ENCODE data around the gene TUBB3.
"Not testable (repeated sequence)": the region's sequence is repeated elsewhere in the genome, so short reads cannot be mapped to it uniquely, and the experiment has no call there.

TUBB3 gene

DNA sequence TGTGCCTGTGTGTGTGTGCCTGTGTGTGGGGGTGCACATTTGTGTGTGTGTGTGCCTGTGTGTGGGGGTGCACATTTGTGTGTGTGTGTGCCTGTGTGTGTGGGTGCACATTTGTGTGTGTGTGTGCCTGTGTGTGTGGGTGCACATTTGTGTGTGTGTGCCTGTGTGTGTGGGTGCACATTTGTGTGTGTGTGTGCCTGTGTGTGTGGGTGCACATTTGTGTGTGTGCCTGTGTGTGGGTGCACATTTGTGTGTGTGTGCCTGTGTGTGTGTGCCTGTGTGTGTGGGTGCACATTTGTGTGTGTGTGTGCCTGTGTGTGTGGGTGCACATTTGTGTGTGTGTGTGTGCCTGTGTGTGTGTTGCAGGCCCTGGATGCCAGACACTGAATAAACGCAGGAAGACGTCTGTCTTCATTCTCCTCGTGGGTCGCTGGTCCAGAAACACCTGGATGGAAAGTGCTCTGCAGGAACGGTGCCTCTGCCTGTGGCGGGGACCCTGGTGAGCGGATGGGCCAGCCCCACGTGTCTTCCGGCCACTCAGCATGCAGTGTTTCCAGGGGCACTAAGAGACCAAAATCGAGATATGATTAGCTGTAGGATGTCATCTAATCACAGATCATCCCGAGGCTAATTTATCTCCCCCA lies 8.4 kb upstream of the TUBB3 start:
- H3K4me3 ChIP-seq (ENCODE audit: low read length); DNase-seq (ENCODE audit: low read depth, low spot score): not testable (repeated sequence)

DNA sequence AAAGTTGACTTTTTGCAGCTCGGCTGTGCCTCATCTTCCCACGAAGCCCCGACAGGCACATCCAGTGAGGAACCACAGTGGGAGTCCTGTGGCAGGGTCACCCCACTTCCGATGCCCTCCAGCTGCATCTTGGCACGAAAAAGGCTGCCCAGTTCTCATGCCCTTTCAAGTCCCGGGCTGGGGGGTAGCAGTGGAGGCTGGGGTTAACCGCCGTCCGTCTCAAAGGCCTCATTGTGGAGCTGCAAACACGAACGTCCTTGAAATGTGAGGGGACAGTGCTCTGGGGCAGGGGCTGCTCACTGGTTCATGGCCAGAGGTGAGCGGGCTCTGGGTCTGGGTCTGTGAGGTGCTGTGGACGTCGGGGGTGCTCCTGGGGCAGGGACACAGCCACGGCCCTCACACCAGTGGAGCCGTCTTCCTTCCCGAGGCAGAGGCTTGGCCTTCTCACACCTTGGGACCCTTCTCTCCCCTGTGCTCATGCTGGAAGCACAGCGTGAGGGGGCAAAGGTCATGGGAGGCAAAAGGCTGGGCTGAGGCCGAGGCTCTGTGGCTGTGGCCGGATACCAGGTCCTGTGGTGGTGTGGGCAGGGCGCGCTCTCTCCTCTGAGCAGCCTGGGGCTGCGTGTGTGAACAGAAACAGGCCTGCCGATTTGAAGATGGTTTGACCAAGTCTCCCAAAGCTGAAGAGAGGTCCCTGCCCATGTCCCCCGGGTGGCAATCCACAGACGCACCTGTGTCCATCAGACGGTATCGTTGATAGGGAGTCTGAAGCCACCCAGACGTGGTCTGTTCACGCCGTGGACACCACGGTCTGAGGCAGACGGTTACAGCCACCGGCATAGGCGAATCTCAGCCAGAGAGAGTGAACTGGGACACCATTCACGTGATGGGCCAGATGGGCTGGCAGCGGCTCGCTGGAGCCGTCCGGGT lies 7.6 kb upstream of the TUBB3 start:
- no peak overlapping the region for H3K4me3 ChIP-seq (ENCODE audit: low read length)
- no peak for DNase-seq (ENCODE audit: low read depth, low spot score)

DNA sequence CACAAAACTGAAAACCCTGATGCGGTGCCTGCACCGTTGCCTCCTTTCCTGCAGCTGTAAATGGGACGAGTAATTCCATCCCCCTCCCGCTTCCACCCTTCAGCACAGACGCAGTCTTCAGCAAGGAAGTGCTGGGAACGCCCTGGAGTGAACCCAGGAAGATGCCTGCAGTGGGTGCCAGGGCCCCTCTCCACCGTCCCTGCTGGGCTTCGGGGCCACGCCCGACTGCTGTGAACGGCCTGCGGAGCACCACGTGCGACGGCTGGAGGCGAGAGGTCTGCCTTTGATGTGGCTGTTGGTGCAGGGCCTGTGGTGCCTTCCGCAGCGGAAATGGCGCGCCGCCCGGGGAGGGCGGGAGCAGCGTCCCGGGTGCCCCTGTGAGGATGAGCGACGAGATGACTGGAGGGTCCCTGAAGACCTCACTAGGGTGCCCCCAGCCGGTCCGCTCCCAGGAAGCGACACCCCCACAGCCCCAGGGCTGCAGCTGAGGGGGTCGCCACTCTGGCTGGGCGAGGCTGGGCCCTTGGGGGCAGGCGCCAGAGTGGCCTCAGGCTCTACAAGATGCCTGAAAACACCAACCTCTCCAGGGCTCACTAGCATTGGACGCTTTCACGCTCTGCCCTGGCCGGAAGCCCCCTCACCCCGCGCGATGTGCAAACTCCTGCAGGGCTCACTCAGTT lies 5.2 kb upstream of the TUBB3 start:
- peak overlapping the region; percentile 52 for H3K4me3 ChIP-seq (ENCODE audit: low read length)
- DNase-seq (ENCODE audit: low read depth, low spot score), result peak; percentile 93

DNA sequence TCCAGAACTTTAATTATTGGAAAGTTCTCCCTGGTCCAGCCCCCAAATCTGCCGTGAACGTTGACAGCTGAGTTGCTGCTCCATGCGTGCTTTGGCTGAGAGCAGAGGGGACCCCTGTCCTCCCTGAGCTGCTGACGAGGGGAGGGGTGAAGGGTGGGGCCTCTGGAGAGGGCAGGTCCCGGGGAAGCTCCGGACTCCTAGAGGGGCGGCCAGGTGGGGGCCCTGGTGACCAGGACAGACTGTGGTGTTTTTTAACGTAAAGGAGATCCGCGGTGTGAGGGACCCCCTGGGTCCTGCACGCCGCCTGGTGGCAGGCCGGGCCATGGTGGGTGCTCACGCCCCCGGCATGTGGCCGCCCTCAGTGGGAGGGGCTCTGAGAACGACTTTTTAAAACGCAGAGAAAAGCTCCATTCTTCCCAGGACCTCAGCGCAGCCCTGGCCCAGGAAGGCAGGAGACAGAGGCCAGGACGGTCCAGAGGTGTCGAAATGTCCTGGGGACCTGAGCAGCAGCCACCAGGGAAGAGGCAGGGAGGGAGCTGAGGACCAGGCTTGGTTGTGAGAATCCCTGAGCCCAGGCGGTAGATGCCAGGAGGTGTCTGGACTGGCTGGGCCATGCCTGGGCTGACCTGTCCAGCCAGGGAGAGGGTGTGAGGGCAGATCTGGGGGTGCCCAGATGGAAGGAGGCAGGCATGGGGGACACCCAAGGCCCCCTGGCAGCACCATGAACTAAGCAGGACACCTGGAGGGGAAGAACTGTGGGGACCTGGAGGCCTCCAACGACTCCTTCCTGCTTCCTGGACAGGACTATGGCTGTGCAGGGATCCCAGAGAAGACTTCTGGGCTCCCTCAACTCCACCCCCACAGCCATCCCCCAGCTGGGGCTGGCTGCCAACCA lies 4.4 kb upstream of the TUBB3 start, which contains the start of gene MC1R:
TSS of gene MC1R (plus strand) at position 410 of the 895 bp plus-strand sequence. CDS start at position 807, 397 bp downstream.
- H3K4me3 ChIP-seq (ENCODE audit: low read length), result peak within 1 kb of the TSS; percentile 52
- peak; percentile 60 for DNase-seq (ENCODE audit: low read depth, low spot score)

DNA sequence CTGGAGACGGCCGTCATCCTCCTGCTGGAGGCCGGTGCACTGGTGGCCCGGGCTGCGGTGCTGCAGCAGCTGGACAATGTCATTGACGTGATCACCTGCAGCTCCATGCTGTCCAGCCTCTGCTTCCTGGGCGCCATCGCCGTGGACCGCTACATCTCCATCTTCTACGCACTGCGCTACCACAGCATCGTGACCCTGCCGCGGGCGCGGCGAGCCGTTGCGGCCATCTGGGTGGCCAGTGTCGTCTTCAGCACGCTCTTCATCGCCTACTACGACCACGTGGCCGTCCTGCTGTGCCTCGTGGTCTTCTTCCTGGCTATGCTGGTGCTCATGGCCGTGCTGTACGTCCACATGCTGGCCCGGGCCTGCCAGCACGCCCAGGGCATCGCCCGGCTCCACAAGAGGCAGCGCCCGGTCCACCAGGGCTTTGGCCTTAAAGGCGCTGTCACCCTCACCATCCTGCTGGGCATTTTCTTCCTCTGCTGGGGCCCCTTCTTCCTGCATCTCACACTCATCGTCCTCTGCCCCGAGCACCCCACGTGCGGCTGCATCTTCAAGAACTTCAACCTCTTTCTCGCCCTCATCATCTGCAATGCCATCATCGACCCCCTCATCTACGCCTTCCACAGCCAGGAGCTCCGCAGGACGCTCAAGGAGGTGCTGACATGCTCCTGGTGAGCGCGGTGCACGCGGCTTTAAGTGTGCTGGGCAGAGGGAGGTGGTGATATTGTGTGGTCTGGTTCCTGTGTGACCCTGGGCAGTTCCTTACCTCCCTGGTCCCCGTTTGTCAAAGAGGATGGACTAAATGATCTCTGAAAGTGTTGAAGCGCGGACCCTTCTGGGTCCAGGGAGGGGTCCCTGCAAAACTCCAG lies 3.4 kb upstream of the TUBB3 start:
- DNase-seq (ENCODE audit: low read depth, low spot score), result no peak
- no peak overlapping the region for H3K4me3 ChIP-seq (ENCODE audit: low read length)

DNA sequence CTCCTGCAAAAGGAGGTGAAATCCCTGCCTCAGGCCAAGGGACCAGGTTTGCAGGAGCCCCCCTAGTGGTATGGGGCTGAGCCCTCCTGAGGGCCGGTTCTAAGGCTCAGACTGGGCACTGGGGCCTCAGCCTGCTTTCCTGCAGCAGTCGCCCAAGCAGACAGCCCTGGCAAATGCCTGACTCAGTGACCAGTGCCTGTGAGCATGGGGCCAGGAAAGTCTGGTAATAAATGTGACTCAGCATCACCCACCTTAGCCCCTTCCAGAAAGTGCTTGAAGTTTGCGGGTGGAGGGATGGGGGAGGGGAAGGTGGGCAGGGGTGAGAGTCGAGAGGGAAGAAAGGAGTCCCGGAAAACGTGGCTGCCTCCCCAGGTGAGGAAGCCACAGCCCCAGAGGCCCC lies 2.4 kb upstream of the TUBB3 start:
- DNase-seq (ENCODE audit: low read depth, low spot score), result no peak
- no peak overlapping the region for H3K4me3 ChIP-seq (ENCODE audit: low read length)

DNA sequence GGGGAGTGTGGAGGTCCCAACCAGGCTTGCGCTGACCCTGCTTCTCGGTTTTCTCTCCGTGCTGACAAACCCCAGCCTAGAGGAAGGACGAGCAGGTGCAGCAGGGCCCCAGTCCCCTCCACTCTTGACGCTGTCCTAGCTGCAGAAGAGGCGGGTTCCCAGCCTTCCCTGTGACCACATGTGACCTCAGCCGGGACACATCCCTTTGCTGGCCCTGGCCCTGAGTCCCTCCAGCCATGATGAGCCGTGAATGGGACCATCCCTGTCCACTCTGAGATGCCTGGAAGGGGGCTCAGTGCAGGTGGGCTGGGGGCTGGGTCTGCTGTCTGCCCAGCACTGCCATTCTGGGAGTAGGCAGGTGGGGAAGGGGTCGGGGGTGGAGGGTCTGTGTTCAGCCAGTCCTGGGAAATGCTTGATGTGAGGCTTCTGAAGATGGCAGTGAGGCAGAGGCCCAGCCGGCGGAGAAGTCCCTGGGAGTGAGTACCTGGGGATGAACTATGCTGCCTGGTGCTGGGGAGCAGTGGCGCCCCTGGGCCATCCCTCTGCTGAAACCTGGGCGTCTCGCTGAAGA lies 1.9 kb upstream of the TUBB3 start:
- H3K4me3 ChIP-seq (ENCODE audit: low read length), result no peak overlapping the region
- DNase-seq (ENCODE audit: low read depth, low spot score), result no peak

DNA sequence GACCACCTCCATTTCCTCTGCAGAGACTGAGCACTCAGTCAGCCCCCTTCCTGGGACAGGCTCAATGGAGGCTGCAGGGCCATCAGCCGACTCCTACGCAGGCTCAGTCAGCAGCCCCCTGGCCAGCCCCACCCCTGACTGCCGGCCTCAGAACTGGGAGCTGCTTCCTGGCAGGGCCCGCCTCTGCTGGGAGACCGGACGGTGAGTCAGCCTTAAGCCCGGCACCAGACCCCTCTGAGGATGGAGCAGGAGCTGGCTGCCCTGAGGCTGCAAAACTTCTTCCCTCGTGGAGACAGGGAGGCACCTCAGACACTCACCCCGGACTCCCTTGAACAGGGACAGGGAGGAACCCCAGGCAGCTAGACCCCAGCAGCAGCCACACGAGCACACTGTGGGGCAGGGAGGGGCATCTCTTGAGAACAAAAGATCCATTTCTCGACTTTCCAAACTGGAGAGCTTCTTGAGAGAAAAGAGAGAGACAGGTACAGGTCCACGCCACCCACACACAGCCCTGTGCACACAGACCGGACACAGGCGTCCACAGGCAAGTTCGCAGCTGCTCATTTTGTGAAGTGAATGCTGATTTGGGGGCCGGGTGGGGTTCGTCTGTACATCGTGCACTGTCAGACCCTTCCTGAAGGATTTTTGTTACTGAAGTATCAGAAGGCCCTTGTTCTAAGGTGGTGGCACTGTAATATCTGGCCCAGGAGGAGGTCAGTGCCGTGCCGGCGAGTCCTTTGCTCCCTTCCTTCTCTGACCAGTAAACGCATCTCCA lies 1.3 kb upstream of the TUBB3 start:
- H3K4me3 ChIP-seq (ENCODE audit: low read length), result peak overlapping the region; percentile 65
- DNase-seq (ENCODE audit: low read depth, low spot score), result no peak

DNA sequence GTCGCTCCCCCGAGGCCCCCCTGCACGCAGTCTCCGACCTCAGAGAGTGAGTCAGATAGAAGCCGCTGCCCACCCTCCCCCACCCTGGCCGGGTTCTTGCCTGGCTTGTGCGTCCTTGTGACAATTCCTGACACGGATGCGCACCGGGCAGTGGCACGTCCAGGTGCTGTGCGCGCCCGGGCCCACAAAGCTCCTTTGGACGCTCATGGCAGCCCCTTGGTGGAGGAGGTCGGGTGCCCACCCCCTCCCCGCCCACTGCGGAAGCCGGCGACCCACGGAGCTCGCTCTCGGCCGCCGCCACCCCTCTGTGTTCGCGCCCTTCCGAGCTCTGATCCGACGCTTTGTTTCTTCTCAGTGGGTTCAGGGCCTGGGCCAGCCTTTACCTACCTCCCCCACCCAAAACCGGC lies 662 bp upstream of the TUBB3 start:
- DNase-seq (ENCODE audit: low read depth, low spot score), result no peak

DNA sequence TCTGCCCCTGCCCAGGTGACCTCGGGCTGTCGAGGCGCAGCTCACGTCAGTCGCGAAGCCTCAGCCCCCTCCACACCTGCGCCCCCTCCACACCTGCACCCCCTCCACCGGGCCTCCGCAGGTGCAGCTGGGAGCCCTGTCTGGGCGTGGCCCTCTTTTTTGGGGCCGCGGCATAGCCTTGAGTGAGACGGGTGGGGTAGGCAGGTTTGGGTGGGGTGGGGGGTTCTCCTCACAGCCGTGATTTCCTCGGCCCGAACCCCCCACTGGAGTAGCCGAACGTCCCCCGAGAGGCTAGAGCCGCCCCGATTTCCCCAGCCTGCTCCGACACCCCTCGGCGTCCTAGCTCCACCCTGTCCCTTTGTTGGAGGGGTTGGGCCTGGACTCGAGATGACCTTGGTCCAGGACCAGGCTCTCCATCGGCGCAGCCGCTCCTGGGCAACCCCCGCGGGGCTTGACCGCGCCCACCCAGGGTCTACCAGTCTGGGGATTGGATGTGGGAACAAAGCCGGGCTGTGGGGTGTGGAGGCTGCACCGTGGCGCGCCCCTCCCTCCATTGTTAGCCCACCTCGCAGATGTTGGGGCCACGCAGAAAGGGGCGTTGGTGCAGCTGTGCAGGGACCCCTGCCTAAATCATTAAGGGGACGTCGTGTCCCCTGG lies 626 bp downstream of the TUBB3 start:
- peak overlapping the region; percentile 28 for H3K4me3 ChIP-seq (ENCODE audit: low read length)
- no peak for DNase-seq (ENCODE audit: low read depth, low spot score)

More for the DNA sequence above, 662 bp upstream of the TUBB3 start:
- peak overlapping the region; percentile 65 for H3K4me3 ChIP-seq (ENCODE audit: low read length)

DNA sequence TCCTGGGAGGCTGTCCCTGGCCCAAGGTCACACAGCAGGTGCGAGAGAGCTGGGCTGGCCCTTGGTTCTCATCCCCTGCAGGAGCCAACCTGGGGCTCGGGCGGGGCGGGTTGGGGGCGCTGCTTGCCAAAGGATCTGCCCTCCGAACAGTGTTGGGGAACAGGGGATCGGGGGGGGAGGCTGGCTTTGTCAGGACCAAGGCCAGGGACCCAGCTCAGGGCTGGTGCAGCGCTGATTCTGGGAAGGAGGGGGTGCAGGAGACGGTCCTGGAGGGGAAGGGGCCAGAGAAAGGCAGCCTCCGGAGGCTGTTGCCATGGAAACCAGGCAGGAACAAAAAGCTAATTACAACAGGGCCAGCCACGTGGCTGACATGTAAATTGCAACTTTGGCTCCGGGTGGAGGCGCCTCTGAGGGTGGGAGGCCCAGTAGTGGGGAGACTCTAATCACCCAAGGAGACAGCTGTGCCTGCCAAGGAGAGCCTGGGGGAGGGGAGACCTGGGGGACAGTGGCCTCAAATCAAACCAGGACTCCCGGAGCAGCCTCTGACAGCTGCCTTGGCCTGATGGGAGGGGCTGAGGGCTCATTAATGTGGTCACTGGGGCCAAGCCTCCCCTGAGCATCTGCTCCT lies 1.3 kb downstream of the TUBB3 start:
- no peak overlapping the region for H3K4me3 ChIP-seq (ENCODE audit: low read length)
- DNase-seq (ENCODE audit: low read depth, low spot score), result peak; percentile 57

DNA sequence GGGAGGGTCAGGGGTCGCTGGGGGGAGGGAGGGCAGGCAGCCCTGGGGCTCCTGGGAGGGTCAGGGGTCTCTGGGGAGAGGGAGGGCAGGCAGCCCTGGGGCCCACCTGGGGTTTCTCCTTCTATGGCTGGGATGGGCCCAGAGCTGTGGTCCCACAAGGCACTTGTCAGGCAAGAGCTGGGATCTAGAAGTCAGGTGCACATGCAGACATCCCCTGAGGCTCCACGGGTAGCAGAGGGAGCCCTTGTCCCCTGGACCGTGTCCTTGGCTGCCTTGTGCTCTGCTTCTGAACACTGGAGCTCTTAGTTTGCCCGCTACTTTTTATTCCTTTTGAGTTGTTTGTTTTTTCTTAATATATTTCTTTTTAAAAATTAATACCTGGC lies 1.8 kb downstream of the TUBB3 start:
- DNase-seq (ENCODE audit: low read depth, low spot score), result no peak
- H3K4me3 ChIP-seq (ENCODE audit: low read length), result no peak overlapping the region

DNA sequence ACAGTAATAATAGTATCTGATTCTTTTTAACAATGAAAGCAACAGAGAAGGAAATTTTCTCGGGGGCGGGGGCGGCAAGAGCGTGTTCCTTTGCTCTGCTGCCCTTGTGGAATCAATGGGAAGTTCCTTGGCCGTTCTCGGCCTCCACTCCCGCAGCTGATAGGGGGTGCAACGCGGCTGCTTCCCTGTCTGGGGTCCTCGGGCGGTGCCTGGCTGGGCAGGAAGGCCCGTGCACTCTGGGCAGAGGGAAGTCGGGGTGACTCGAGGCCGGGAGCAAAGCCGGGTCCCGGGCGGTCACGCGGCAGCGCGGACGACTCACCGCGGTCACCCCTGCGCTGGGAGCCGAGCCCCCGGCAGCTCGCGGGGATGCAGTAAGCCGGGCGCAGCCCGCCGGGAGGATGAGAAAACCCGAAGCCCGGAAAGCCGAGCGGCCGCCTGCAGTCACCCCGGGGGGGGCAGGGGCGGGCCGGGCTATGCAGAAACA lies 2.5 kb downstream of the TUBB3 start:
- no peak for DNase-seq (ENCODE audit: low read depth, low spot score)
- H3K4me3 ChIP-seq (ENCODE audit: low read length), result peak overlapping the region; percentile 44

DNA sequence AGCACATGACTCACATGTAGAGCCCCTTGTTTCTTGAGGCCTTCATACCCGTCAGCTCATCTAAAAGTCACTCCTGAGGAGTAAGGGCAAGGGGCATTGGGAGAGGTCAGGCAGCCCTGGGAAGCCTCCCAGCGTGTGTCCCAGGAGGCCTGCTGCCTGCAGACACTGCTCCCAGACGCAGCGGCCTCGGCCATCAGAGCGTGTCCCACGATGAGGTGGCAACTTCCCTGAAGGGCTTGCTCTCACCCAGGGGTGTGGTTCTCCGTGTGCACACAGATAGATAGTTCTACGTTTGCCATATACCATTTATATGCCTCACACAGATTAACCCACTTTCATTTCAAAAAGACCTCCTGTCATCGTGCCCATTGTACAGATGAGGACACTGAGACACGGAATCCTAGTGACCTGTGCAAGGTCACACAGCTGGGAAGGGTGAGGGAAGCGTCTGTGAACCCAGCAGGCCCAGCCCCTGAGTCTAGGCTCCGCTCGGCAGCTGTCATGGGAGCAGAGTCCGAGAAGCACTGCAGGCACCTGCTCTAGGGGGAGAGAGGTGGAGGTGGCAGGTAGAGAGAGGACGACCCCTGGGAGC lies 8.3 kb downstream of the TUBB3 start:
- DNase-seq (ENCODE audit: low read depth, low spot score), result no peak
- H3K4me3 ChIP-seq (ENCODE audit: low read length), result no peak overlapping the region

DNA sequence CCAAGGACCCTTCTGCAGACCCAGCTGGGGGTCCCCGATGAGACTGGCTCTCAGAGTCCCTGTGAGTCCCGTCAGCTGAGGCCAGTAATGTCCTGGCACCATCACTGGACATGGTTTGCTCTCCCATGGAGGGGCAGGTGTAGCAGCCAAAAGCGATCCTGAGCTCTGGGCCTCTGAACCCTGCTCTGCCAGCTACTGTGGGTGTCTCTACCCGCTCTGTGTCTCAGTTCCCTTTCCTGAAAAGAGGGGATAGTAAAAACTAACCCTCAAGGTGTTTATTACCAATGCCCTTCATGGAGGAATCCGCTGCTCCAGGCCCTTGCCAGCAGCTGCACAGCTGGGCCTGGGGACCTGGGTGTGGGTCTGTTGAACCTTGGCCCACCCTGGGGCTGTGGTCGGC lies 8.8 kb downstream of the TUBB3 start:
- no peak for DNase-seq (ENCODE audit: low read depth, low spot score)
- H3K4me3 ChIP-seq (ENCODE audit: low read length), result no peak overlapping the region

DNA sequence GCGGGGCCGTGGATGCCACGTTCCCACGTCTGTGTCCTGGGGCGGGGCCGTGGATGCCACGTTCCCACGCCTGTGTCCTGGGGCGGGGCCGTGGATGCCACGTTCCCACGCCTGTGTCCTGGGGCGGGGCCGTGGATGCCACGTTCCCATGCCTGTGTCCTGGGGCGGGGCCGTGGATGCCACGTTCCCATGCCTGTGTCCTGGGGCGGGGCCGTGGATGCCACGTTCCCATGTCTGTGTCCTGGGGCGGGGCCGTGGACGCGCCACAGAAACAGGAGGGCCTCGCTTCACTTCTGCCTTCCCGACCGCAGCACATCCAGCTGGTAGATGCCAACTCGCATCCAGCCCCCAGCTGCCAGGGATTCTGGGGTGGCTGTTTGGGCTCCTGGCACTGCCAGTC lies 10.9 kb downstream of the TUBB3 start:
- DNase-seq (ENCODE audit: low read depth, low spot score); H3K4me3 ChIP-seq (ENCODE audit: low read length): not testable (repeated sequence)
